Panc1 (cell line): ENCODE results near the gene MARCKSL1. TPM values are rescaled to one million over a fixed set of nuclear protein-coding genes. Genes with fewer than 3 reads are reported as not detected.

Source experiments
- ATAC-seq: fragments of 200-7000 bp; cut with Tn5 transposase; 2 replicates; pipeline ENCODE4 v1.9.1; 2020; ENCODE audit warnings: mild to moderate bottlenecking, moderate library complexity
- BruUV-seq: library from RNA; stranded (reverse); fragments of 400-500 nt; replicated peaks from 2 replicates; lab custom pipeline; 2021; lab: Mats Ljungman, UMichigan
- CTCF ChIA-PET: fragments of 300-600 bp; sonication (Branson Sonifier 250); formaldehyde crosslinking; loops from one replicate; lab custom pipeline; 2022; ENCODE audit warnings: antibody characterized with exemption; lab: Charles Lee
- POLR2A ChIA-PET: fragments of 300-600 bp; sonication (Branson Sonifier 250); formaldehyde crosslinking; loops from one replicate; lab custom pipeline; 2022; ENCODE audit warnings: antibody characterized with exemption; lab: Charles Lee
- DNase-seq: peaks from one replicate; pipeline ENCODE4 v3.0.0-alpha.2; 2010; ENCODE audit warnings: low read depth, low spot score
- H3K27ac ChIP-seq: 2 replicates; pipeline ENCODE4 v1.5.1; 2011; ENCODE audit warnings: mild to moderate bottlenecking, low read length, inconsistent platforms
- H3K27me3 ChIP-seq: fragments of 200-500 bp; sonication (Bioruptor generic); 2 replicates; pipeline ENCODE4 v1.6.0; 2014; ENCODE audit warnings: low read length, inconsistent platforms; ENCODE audit not compliant: control insufficient read depth, insufficient read depth
- H3K36me3 ChIP-seq: fragments of 200-500 bp; sonication (Bioruptor generic); 2 replicates; pipeline ENCODE4 v1.5.1; 2014; ENCODE audit warnings: inconsistent platforms, mild to moderate bottlenecking, low read length, moderate library complexity; ENCODE audit not compliant: control insufficient read depth, insufficient read depth
- H3K4me1 ChIP-seq: 2 replicates; pipeline ENCODE4 v1.5.1; 2011; ENCODE audit warnings: inconsistent platforms, mild to moderate bottlenecking, low read length, moderate library complexity; ENCODE audit not compliant: control insufficient read depth, insufficient read depth
- H3K4me3 ChIP-seq, 2 experiments: 2 replicates each; pipeline ENCODE4 v1.5.1; 2011 to 2012; ENCODE audit warnings: low read depth in 2 of 2, low read length in 2 of 2, mild to moderate bottlenecking in 2 of 2, inconsistent platforms in 1 of 2, moderate library complexity in 1 of 2
- H3K9me3 ChIP-seq: fragments of 200-500 bp; sonication (Bioruptor generic); 2 replicates; pipeline ENCODE4 v1.5.1; 2014; ENCODE audit warnings: low read depth, mild to moderate bottlenecking, inconsistent platforms, low read length, moderate library complexity; ENCODE audit not compliant: control insufficient read depth, insufficient read depth
- POLR2AphosphoS5 ChIP-seq: IDR thresholded peaks from 2 replicates; pipeline ENCODE4 v1.6.1; 2012; ENCODE audit warnings: mild to moderate bottlenecking, low read depth, low read length, moderate library complexity
- SIN3A ChIP-seq: IDR thresholded peaks from 2 replicates; pipeline ENCODE4 v1.6.1; 2012; ENCODE audit warnings: low read depth, mild to moderate bottlenecking, low read length, moderate library complexity, borderline replicate concordance; ENCODE audit not compliant: insufficient read depth
- TCF7L2 ChIP-seq: IDR thresholded peaks from 2 replicates; pipeline ENCODE4 v1.6.1; 2011; ENCODE audit warnings: mild to moderate bottlenecking, low read depth, low read length, inconsistent platforms
- in situ Hi-C: cut with HindIII; loops from 2 replicates; pipeline ENCODE4 v1.10.0; 2016; ENCODE audit warnings: low sequenced_read_pairs, low pct_unique_long_range_greater_than_20kb
- intact Hi-C: fragments of 100-400 bp; cut with micrococcal nuclease; formaldehyde crosslinking; loops from one replicate; pipeline ENCODE4 v1.10.0; 2022; ENCODE audit not compliant: unreplicated experiment
- total RNA-seq: library from RNA; stranded (reverse); gene quantifications from one replicate; pipeline ENCODE4 v1.2.1, GENCODE V29; 2021; ENCODE audit not compliant: unreplicated experiment
- TF ChIP-seq, protein P1 (sequence below): fragments of 450-650 bp; IDR thresholded peaks from 2 replicates; pipeline ENCODE4 v1.5.1; 2017; ENCODE audit warnings: mild to moderate bottlenecking
- TF ChIP-seq, protein P2 (sequence below), 2 experiments: IDR thresholded peaks; 2 replicates each; pipeline ENCODE4 v1.6.1; 2011 to 2012; ENCODE audit warnings: low read depth in 2 of 2, control low read depth in 1 of 2, low read length in 1 of 2, mild to moderate bottlenecking in 1 of 2, moderate library complexity in 1 of 2; ENCODE audit not compliant: insufficient read depth in 1 of 2

Gene MARCKSL1
- total RNA-seq, 1 experiment from 2014 or later: 176 TPM

DNA sequence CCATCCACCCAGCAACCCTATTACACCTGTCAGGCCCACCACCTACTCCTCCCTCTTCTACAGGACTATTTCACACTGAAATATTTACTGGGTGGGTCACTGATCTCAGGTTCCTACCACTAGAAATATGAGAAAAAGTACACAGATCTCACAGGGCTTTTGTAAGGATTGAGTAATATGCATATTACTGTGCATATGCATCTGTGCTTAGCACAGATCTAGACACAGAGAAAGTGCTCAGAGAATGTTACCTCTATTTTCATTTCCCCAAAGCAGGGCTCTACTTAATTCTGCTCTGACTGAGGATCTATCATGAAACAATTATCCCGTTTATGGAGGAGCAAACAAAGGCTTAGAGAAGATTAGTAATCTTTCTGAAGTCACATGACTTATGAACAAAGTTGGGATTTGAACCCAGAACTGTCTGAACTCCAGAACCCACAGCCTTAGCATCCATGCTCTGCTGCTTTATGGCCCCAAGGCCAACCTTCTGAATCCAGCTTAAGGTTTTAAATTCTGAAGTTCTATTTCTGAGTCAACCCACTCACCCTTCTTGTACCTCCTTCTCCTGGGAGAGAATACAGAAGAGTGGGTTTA is 38.1 kb upstream of the MARCKSL1 start:
- no peak for DNase-seq
- in situ Hi-C loops (no loop called here), intact Hi-C loops (no loop called here)

DNA sequence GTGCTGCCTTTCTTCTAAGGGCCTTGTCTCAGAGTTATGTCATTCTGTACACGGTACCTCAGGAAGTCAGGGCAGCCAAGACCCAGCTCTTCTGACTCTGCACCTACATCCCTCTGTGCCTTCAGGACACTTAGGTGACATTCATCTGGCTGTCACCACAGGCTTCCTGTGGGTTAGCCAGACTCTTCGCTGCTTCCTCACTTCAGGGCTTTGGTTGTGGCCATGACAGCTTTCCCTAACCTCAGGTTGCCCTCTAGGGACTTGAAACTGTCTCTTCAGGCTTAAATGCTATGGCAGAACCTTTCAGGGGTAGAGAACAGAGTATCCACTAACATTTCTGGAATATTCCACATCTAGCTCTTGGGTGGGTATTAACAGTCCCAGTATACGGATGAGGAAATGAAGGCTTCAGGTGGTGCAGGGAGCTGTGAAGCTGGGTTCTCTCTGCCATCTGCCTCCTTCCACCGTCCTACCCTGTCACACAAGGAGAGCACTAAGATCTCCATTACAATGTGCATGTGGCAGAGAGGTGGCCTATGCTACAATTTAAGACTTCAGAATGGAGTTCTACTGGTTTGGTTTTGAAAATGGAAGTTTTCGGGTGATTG is 36.2 kb upstream of the MARCKSL1 start:
- no TSS peak for BruUV-seq
- TF ChIP-seq, protein P1, sequence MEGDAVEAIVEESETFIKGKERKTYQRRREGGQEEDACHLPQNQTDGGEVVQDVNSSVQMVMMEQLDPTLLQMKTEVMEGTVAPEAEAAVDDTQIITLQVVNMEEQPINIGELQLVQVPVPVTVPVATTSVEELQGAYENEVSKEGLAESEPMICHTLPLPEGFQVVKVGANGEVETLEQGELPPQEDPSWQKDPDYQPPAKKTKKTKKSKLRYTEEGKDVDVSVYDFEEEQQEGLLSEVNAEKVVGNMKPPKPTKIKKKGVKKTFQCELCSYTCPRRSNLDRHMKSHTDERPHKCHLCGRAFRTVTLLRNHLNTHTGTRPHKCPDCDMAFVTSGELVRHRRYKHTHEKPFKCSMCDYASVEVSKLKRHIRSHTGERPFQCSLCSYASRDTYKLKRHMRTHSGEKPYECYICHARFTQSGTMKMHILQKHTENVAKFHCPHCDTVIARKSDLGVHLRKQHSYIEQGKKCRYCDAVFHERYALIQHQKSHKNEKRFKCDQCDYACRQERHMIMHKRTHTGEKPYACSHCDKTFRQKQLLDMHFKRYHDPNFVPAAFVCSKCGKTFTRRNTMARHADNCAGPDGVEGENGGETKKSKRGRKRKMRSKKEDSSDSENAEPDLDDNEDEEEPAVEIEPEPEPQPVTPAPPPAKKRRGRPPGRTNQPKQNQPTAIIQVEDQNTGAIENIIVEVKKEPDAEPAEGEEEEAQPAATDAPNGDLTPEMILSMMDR: no peak
- TF ChIP-seq SIN3A (no peak), TCF7L2 (no peak), POLR2AphosphoS5 (no peak)
- TF ChIP-seq, protein P2, sequence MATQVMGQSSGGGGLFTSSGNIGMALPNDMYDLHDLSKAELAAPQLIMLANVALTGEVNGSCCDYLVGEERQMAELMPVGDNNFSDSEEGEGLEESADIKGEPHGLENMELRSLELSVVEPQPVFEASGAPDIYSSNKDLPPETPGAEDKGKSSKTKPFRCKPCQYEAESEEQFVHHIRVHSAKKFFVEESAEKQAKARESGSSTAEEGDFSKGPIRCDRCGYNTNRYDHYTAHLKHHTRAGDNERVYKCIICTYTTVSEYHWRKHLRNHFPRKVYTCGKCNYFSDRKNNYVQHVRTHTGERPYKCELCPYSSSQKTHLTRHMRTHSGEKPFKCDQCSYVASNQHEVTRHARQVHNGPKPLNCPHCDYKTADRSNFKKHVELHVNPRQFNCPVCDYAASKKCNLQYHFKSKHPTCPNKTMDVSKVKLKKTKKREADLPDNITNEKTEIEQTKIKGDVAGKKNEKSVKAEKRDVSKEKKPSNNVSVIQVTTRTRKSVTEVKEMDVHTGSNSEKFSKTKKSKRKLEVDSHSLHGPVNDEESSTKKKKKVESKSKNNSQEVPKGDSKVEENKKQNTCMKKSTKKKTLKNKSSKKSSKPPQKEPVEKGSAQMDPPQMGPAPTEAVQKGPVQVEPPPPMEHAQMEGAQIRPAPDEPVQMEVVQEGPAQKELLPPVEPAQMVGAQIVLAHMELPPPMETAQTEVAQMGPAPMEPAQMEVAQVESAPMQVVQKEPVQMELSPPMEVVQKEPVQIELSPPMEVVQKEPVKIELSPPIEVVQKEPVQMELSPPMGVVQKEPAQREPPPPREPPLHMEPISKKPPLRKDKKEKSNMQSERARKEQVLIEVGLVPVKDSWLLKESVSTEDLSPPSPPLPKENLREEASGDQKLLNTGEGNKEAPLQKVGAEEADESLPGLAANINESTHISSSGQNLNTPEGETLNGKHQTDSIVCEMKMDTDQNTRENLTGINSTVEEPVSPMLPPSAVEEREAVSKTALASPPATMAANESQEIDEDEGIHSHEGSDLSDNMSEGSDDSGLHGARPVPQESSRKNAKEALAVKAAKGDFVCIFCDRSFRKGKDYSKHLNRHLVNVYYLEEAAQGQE (IDR thresholded peaks at IDR 0.05; ENCODE audit: insufficient read depth in 1 of 2, low read depth in 2 of 2, low read length in 1 of 2): no peak
- Histone ChIP-seq H3K9me3 (no peaks in the 10 kb centered on the region), H3K4me1 (no peaks in the 10 kb centered on the region), H3K27me3 (no peaks in the 10 kb centered on the region), H3K4me3 (no peak overlapping the region), H3K27ac (no peak overlapping the region), H3K36me3 (peaks cover 13% of the 10 kb centered on the region)
- CTCF ChIA-PET: no interaction called here
- intact Hi-C loops (no loop called here), in situ Hi-C loops (no loop called here)
- DNase-seq: no peak
- ATAC-seq: peak; percentile 58
- POLR2A ChIA-PET: no interaction called here

More for the DNA sequence above, 38.1 kb upstream of the MARCKSL1 start:
- Histone ChIP-seq H3K4me1 (no peaks in the 10 kb centered on the region), H3K9me3 (no peaks in the 10 kb centered on the region), H3K36me3 (peaks cover 14% of the 10 kb centered on the region), H3K27me3 (no peaks in the 10 kb centered on the region), H3K27ac (no peak overlapping the region), H3K4me3 (no peak overlapping the region)
- no peak for ATAC-seq
- POLR2A ChIA-PET: no interaction called here
- TF ChIP-seq, protein P1: no peak
- no peak for TF ChIP-seq TCF7L2
- TF ChIP-seq, protein P2 (IDR thresholded peaks at IDR 0.05; ENCODE audit: insufficient read depth in 1 of 2, low read depth in 2 of 2, low read length in 1 of 2): no peak
- TF ChIP-seq POLR2AphosphoS5: no peak
- no peak for TF ChIP-seq SIN3A
- CTCF ChIA-PET: no interaction called here
- no TSS peak for BruUV-seq
